ENCODE data around the gene SGCA. TPM values are rescaled to one million over a fixed set of nuclear protein-coding genes. Genes with fewer than 3 reads are reported as not detected.
A peak's percentile ranks its signal among the peaks of the same experiment; 100 is the strongest.

SGCA gene
- total RNA-seq, 1 donor from 2014 or later = not detected

- H3K27ac ChIP-seq = no peak overlapping the region
- peaks cover 5% of the 10 kb centered on the region for H3K27me3 ChIP-seq
- Mint-ChIP-seq H3K36me3 (no peaks in the 10 kb centered on the region), H3K4me3 (no peak overlapping the region), H3K4me1 (peaks cover 20% of the 10 kb centered on the region), H3K9me3 (no peaks in the 10 kb centered on the region), H3K27ac (no peak overlapping the region), H3K27me3 (ENCODE audit: insufficient read depth, low read depth) (peaks cover 13% of the 10 kb centered on the region)
- no peaks in the 10 kb centered on the region for H3K36me3 ChIP-seq
- peaks cover 17% of the 10 kb centered on the region for H3K4me1 ChIP-seq
- H2AFZ ChIP-seq (replicated peaks) = no peak overlapping the region
- H4K20me1 ChIP-seq (ENCODE audit: low read depth) = no peaks in the 10 kb centered on the region
- TF ChIP-seq EZH2phosphoT487 (IDR thresholded peaks at IDR 0.05) = no peak
- TF ChIP-seq EZH2 (IDR thresholded peaks at IDR 0.05) = no peak
- TF ChIP-seq CTCF (IDR thresholded peaks at IDR 0.05) = no peak
- no peaks in the 10 kb centered on the region for H3K9me3 ChIP-seq (ENCODE audit: low read depth)
- DNase-seq (ENCODE audit: low spot score) = no peak
- no peak overlapping the region for H3K4me3 ChIP-seq
- H3K4me2 ChIP-seq = no peak overlapping the region
- H3F3A ChIP-seq (ENCODE audit: low read depth) = peaks cover 17% of the 10 kb centered on the region
- no peaks in the 10 kb centered on the region for H3K79me2 ChIP-seq (ENCODE audit: low read depth)
- no peak overlapping the region for H3K9ac ChIP-seq
Observed at GRCh38 chr17:50163843-50164696, 1.7 kb upstream of the SGCA start.

- Histone ChIP-seq H3K4me1 (peaks cover 17% of the 10 kb centered on the region), H3K79me2 (ENCODE audit: low read depth) (no peaks in the 10 kb centered on the region), H3K9me3 (ENCODE audit: low read depth) (no peaks in the 10 kb centered on the region), H3F3A (ENCODE audit: low read depth) (peaks cover 19% of the 10 kb centered on the region), H3K27me3 (peaks cover 5% of the 10 kb centered on the region), H2AFZ (replicated peaks) (no peak overlapping the region), H3K9ac (no peak overlapping the region), H3K4me2 (no peak overlapping the region), H3K36me3 (no peaks in the 10 kb centered on the region), H3K27ac (no peak overlapping the region), H4K20me1 (ENCODE audit: low read depth) (no peaks in the 10 kb centered on the region), H3K4me3 (no peak overlapping the region)
- no peak for TF ChIP-seq EZH2phosphoT487 (IDR thresholded peaks at IDR 0.05)
- no peak for TF ChIP-seq CTCF (IDR thresholded peaks at IDR 0.05)
- TF ChIP-seq EZH2 (IDR thresholded peaks at IDR 0.05) = no peak
- Mint-ChIP-seq H3K36me3 (no peaks in the 10 kb centered on the region), H3K4me1 (peaks cover 24% of the 10 kb centered on the region), H3K27ac (no peak overlapping the region), H3K9me3 (no peaks in the 10 kb centered on the region), H3K27me3 (ENCODE audit: insufficient read depth, low read depth) (peaks cover 18% of the 10 kb centered on the region), H3K4me3 (no peak overlapping the region)
- DNase-seq (ENCODE audit: low spot score) = no peak
Observed at GRCh38 chr17:50164697-50164988, 1.2 kb upstream of the SGCA start.

- Histone ChIP-seq H3K27ac (no peak overlapping the region), H3K36me3 (no peaks in the 10 kb centered on the region), H3K27me3 (peaks cover 5% of the 10 kb centered on the region), H3K4me2 (no peak overlapping the region), H2AFZ (replicated peaks) (no peak overlapping the region), H4K20me1 (ENCODE audit: low read depth) (no peaks in the 10 kb centered on the region), H3K9ac (no peak overlapping the region), H3K4me3 (no peak overlapping the region), H3K79me2 (ENCODE audit: low read depth) (no peaks in the 10 kb centered on the region), H3K9me3 (ENCODE audit: low read depth) (no peaks in the 10 kb centered on the region), H3K4me1 (peaks cover 17% of the 10 kb centered on the region), H3F3A (ENCODE audit: low read depth) (peaks cover 21% of the 10 kb centered on the region)
- peaks cover 18% of the 10 kb centered on the region for H3K27me3 Mint-ChIP-seq (ENCODE audit: insufficient read depth, low read depth)
- peak overlapping the region; percentile 50 for H3K27ac Mint-ChIP-seq
- TF ChIP-seq CTCF (IDR thresholded peaks at IDR 0.05) = no peak
- TF ChIP-seq EZH2 (IDR thresholded peaks at IDR 0.05) = no peak
- H3K9me3 Mint-ChIP-seq = no peaks in the 10 kb centered on the region
- peaks cover 24% of the 10 kb centered on the region for H3K4me1 Mint-ChIP-seq
- no peaks in the 10 kb centered on the region for H3K36me3 Mint-ChIP-seq
- no peak for DNase-seq (ENCODE audit: low spot score)
- no peak overlapping the region for H3K4me3 Mint-ChIP-seq
Observed at GRCh38 chr17:50165066-50165465, 739 bp upstream of the SGCA start.
